GM04504 (cell line): ENCODE data around the gene CDC73.
"Not testable (repeated sequence)": the region's sequence is repeated elsewhere in the genome, so short reads cannot be mapped to it uniquely, and the experiment has no call there.

ENCODE experiments used
- DNase-seq: peaks from one replicate; pipeline ENCODE4 v3.0.0-alpha.2; 2012; ENCODE audit warnings: low read depth

Gene CDC73

GRCh38 chr1:193234530-193234929 lies 112.7 kb downstream of the CDC73 start:
- DNase-seq, result no peak

DNA sequence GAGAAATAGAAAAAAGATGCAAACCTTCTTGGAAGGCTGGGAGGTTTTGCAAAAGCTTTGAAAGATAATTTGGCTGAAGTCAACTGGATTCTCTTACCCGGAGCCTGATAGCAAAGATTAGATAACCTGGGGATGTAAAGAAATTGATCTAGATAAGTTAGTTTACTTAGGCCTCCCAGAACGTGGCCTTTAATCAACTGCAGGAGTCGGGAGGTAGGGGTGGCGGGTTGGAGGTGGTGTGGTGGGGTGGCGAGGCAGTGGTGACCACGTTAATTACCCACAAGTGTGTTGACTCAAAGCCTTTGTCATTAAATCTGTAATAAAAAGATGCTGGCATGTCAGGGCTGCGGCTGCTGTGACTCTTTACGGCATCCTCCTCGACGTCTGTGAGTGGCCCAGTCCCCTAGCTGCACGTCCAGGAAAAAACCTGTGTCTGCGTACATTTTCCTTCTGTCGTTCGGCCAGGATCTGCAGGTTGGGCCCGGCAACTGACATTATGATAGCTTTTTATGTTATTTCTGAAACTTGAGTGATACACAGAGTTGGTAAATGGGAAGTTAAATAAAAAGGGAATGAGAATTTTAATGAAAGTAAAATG lies 115.6 kb downstream of the CDC73 start:
- DNase-seq, result no peak

- DNase-seq, result no peak
Observed at GRCh38 chr1:193240609-193241008, 118.8 kb downstream of the CDC73 start.

DNA sequence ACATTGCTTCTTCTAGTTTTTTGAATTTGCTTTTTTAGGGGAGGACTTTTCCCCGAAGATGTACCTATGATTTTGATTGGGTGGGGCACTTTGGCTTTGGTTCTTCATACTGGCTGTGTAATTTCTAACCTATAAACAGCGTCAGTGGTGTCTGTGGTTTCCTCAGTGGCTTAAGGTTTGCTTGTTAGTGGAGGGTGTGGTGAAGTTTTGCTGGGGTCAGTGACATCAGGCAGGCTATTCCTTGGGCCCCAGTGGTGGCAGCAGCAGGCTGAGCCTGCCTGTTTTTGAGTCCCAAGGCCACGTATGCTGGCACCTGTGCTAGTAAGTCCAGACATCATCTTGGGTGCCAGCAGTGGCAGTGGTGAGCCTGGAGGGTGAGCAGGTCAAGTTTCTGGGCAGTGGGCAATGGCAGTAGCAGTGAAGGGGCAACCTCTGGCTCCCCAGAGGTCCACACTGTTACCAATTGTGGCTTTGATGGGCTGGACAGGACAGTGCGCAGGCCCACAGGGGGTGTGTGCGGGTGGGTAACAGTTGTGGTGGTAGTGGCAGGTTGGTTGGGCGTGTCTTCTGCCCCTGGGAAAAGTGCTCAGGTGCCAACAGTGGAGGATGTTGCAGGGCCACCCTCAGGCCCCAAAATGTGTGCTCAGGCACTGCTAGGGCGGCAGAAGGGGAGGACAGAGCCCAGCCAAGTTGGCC lies 119.4 kb downstream of the CDC73 start:
- no peak for DNase-seq

DNA sequence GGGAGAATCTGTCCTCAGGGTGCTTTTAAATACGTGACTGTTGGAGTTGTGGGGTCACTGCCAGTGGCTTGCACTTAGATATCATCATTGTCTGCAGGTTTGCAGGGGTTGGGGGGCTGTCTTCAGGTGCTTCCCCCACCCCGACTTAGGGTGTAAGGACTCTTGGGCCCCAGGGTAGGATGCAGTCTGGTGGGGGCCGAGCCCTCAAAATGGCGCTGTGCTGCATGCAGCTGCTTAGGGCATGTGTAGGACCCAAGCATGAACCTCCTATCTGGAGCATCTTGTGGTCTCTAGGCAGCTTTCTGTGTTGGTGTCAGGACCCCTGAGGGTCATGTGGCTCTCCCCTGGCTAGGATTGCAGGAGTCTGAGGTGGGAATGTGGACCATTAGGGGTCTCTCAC lies 120.2 kb downstream of the CDC73 start:
- no peak for DNase-seq

DNA sequence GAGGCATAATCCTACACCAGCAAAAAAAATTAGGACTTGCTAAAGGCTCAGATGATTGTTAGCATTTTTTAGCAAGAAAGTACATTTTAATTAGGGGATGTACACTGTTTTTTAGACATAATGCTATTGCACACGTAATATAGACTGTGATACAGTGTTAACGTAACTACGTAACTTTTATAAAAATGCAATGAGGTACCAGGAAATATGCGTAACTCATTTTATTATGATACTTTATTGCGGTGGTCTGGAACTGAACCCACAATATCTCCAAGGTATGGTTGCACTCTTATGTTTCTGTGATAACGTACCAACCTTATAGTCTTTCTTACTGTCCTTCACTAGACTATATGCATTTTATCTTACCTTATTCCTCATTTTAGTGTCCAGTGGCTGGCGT lies 127.4 kb downstream of the CDC73 start:
- no peak for DNase-seq

DNA sequence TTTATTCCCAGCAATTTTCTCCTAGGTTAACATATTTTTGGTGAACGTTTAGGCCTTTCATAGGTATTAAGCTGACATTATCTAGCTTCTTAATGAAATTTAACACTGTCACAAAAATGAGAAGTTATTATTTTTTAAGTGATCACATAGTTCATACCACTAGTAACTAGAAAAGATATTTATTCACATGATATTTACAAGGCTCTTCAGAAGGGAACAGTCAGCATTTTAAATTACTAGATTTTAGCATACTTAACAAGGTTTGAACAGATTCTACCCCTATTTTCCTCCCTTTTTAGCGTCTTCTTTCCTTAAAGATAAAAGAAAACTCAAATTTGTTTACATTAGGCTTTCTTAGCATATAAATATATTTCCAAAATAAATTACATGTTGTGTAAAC lies 130.1 kb downstream of the CDC73 start:
- DNase-seq, result no peak

DNA sequence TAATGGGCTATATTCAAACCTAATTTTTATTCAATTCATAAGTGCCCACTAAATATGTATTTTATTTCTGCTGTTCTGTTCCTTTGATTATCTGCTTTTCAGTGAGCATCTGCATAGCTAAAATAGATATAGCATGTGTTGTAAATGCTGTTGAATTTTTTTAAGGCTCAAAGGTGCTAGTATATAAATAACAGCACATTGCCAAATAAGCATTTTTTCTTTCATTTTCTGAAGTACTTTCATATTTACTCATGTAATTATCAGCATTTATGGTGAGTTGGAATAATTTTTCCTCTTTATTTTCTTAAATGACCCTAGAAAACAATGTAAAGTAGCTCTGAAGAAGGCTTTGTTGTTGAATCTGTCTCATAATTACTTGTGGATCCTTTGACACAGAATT lies 134.2 kb downstream of the CDC73 start:
- DNase-seq, result no peak

- DNase-seq, result no peak
Observed at GRCh38 chr1:193259636-193260035, 137.8 kb downstream of the CDC73 start.

DNA sequence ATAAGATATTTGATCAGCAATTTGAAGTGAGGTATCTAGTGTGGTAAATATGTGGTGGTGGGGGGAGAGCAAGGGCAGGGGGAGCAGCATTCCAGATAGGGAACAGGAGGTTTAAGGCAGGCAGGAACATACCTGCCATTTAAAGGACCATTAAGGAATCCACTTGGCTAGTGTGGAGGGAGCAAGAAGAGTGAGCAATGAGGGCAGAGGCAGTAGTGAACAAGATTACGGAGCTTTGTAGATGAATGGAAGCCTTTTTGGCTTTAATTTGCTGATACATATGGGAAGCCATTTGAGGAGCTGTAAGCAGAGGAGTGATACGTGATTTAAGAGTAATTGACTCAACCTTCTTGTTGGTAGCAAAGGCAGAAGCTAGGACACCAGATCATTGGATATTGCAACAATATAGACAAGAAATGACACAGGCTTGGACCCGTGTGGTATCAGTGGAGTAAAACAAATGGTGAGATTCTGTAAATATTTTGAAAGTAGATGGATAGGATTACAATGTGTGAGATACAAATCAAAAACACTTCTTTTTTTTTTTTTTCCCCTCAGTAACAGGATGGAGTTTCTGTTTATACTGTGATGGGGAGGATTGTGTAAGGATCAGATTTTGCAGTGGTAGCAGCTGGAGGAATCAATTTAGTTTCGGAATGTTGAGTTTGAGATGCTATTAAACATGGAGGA lies 138.4 kb downstream of the CDC73 start:
- DNase-seq, result no peak

GRCh38 chr1:193260896-193261295 lies 139.1 kb downstream of the CDC73 start:
- no peak for DNase-seq

DNA sequence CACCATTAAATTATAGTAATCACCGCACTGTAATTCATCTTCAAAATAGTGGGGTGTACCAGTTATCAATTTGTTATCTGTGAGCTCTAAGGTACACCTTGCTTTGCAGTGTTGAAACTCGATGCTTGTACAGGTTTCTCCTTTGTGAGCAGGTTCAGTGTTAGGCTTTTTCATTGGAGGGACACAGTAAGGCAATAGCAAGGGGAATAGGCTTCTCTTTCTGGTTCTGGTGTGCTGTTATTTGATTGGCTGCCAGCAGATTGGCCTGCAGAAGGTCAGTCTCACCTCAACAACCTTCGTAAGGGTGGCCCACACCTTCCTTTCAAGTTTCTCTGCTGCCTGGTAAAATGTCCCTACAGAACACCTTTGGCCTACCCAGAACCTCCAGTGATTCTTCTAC lies 140.8 kb downstream of the CDC73 start:
- no peak for DNase-seq

DNA sequence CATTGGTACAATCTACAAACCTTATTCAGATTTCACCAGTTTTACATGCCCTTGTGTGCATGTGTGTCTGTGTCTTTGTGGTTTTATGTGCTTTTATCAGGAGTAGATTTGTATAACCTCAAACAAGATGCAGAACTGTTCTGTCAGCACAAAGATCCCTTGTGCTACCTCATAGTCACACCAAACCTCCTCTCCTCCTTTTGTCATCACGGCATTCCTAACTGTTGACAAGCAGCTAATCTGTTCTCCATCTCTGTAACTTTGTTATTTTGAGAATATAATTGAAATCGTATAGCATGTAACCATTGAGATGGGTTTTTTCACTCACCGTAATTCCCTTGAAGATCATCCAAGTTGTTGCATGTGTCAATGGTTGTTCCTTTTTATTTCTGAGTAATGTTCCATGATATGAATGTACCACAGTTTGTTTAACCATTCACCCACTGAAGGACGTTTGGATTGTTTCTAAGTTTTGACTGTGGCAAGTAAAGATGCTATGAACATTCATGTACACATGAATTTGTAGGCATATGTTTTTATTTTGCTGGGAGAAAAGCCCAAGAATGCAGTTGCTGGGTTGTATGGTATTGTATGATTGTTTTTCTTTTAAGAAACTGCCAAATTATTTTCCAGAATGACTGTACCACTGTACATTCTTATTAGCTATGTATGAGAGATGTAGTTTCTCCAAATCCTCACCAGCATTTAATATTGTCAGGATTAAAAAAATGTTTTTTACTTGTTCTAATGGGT lies 142.7 kb downstream of the CDC73 start:
- no peak for DNase-seq

DNA sequence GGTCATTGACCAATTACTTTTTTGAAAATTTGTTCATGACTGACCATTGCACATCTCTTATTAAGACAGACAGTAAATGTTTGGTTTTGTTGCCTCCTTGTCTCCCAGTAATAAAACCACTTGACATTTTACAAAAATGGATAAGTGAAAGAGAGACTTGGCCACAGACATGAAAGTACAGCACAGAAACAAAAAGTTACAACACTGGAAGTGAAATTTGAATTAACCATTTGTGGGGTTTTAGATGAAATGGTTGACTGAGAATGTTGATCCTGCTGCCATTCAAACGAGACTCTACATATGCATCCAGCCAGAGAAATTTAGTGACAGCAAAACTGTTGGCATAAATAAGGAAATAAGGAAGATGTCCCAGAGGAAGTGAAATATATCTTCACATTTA lies 143.9 kb downstream of the CDC73 start:
- no peak for DNase-seq

GRCh38 chr1:193266794-193267193 lies 145.0 kb downstream of the CDC73 start:
- not testable (repeated sequence) for DNase-seq

DNA sequence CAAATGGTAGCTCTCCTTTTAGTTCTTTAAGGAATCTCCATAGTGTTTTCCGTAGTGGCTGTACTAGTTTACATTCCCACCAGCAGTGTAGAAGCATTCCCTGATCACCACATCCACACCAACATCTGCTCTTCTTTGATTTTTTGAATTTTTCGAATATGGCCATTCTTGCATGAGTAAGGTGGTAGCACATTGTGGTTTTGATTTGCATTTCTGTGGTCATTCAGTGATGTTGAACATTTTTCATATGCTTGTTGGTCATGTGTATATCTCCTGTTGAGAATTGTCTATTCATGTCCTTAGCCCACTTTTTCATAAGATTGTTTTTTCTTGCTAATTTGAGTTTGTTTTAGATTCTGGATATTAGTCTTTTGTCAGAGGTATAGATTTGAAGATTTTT lies 149.2 kb downstream of the CDC73 start:
- DNase-seq, result peak; percentile 30

DNA sequence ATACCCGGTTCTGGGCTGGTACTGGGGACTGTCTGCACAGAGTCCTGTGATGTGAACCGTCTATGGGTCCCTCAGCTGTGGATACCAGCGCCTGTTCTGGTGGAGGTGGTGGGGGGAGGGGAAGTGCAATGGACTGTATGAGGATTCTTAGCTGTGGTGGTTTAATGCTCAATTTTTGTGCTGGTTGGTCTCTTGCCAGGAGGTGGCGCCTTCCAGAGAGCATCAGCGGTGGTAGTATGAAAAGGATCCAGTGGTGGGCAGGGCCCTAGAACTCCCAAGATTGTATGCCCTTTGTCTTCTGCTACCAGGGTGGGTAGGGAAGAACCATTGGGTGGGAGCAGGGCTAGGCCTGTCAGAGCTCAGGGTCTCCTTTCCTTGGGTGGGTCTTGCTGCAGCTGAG lies 153.9 kb downstream of the CDC73 start:
- no peak for DNase-seq

GRCh38 chr1:193278968-193279367 lies 157.1 kb downstream of the CDC73 start:
- DNase-seq, result no peak

DNA sequence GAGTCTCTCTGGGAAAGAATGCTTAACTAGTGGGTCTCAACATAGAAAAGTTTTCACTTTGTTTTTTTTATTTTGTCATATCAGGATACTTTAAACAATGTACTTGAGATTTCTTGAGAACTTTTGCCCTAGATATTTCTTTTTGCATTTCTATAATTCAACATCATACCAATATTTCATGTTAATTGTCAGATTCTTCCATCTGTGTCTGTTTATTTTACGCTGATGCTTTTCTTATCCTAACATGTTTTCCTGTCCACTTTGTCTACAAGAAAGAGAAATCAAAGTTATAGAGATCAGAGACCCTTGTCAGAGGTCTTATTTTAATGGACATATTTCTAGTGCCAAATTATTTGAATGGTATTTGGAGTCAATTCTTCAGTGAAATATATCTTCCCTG lies 160.1 kb downstream of the CDC73 start:
- DNase-seq, result no peak

- peak; percentile 18 for DNase-seq
Observed at GRCh38 chr1:193283016-193283415, 161.2 kb downstream of the CDC73 start.

DNA sequence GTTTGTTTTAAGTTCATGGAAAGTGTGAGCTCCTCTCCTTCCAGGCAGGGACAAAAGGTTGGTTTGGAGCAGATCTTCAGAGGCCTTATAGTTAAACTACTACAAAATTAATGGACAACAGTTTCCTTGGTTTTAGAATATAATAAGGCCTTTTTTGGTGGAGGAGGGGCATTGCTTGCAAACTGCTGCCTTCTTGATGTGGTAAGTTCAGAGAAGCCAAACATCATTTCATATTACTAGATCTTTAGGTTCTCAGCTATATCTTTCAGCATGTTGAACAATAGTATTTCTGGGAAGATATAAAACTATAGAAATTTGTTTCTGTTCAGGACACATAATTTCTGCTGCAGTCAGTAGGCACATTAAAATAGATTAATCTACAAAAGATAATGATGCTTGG lies 162.4 kb downstream of the CDC73 start:
- no peak for DNase-seq

- no peak for DNase-seq
Observed at GRCh38 chr1:193285641-193286040, 163.8 kb downstream of the CDC73 start.

DNA sequence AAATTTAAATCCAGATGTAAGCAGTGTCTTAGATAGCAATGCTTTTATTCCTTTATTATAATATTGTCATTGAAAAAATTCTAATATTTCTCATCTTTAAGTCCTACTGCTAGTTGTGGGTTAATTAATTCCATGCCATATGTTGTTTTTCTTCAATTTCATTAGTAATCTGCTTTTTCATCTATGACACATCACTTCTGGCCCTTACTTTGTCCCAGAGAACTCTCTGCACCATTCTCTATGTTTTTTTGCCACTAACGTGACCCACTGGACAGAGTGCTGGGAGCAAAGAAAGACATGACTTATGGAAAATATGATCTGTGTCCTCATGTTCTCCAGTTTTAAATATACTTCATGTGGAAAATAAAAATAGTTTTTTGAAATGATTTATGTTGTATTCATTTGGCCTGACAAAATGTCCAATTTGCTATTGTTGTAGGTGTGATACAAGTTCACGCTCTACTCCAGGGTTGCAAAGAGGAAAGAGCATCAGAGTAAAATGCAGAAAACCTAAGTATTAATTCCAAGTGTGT lies 166.8 kb downstream of the CDC73 start:
- not testable (repeated sequence) for DNase-seq
